Keratinocyte (primary cell): ENCODE results near the gene ADGRV1.

ENCODE experiments used
- CTCF ChIP-seq, 3 experiments: IDR thresholded peaks in 1 of 3; conservative IDR thresholded peaks in 1 of 3; optimal IDR thresholded peaks in 1 of 3; 2 replicates in 2 of 3; 3 replicates in 1 of 3; pipeline versions ENCODE3 to v1.5.1; 2011; ENCODE audit warnings: low read length in 3 of 3, mild to moderate bottlenecking in 3 of 3, moderate library complexity in 2 of 3, control low read depth in 1 of 3, inconsistent platforms in 1 of 3; ENCODE audit not compliant: insufficient read depth in 2 of 3; ENCODE audit errors: extremely low read depth in 1 of 3
- EZH2 ChIP-seq: IDR thresholded peaks from one replicate; pipeline ENCODE4 v1.6.1; 2012; ENCODE audit warnings: inconsistent platforms, mild to moderate bottlenecking, low read length, moderate library complexity

GRCh38 chr5:91061094-91061493 lies 502.5 kb downstream of the ADGRV1 start:
- no peak for TF ChIP-seq CTCF (optimal IDR thresholded peaks at IDR 0.05 in 1 of 3, IDR thresholded peaks at IDR 0.05 in 1 of 3, conservative IDR thresholded peaks at IDR 0.05 in 1 of 3; ENCODE audit: extremely low read depth in 1 of 3, insufficient read depth in 2 of 3, low read length in 3 of 3)
- TF ChIP-seq EZH2, result no peak
